HG03108 (cell line): ENCODE data around the gene GJA3.

Source experiments
- ATAC-seq: cut with Tn5 transposase; IDR thresholded peaks from one replicate; pipeline ENCODE4 v1.9.1; 2021; ENCODE audit warnings: moderate library complexity; ENCODE audit not compliant: unreplicated experiment

GJA3 gene

GRCh38 chr13:20101467-20102316 lies 59.2 kb downstream of the GJA3 start:
- no peak for ATAC-seq

DNA sequence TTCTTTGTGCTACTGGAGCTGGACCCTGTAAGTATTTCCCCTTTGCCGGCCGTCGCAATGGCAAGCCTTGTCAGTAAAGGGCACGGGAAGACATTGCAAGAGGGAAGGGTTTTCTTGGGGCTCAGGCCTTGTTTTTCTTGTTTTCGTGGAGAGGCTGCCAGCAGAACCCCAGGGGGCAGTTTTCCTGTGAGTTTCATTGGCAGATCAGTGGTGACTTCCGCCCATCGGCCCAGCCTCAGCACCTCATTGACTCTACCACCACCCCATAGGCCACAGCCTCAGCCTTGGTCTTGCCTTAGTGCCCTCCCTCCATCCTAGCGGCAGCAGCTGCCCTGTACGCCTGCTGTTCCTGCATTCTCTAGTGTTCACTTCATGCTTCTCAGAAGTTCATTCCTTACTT lies 61.5 kb downstream of the GJA3 start:
- no peak for ATAC-seq

DNA sequence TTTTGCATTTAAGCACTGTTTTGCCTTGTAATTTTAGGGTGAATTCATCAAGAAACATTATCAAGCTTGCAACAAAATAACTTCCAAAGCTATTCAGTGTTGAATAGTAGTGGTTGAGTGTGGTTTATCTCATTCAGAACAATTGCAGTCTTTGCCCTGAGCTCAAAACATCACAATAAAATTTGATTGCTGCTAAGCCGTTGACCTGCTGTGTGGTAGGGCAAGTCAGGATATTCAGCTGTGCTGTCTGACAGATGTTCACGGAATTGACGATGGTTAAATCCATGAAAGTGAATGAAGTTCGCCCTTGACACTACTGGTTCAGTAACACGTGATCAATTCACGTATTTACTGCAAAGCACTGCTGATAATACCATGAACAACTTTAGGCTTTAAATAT lies 66.9 kb downstream of the GJA3 start:
- no peak for ATAC-seq

DNA sequence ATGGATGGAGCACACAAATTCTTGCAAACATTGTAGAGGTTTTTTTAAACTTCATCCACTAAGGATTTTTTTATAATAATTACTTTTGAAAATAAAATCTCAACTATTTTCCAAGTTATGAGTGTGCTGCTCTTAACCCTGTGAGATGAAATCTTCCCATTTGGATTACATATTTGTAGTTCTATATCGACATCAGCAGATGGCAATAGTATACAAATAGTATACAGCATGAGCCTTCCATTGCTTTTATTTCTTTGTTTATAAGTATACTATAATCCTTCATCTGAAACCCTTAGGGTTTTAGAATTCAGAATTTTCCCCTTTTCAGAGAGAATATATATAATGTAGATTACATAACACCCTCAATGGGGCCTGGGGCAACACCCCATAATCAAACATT lies 70.5 kb downstream of the GJA3 start:
- no peak for ATAC-seq
